Retinal pigment epithelial cell (primary cell): ENCODE results near the gene KDM3B.
A peak's percentile ranks its signal among the peaks of the same experiment; 100 is the strongest.
"Not testable (repeated sequence)": the region's sequence is repeated elsewhere in the genome, so short reads cannot be mapped to it uniquely, and the experiment has no call there.

Experiments
- DNase-seq: peaks from one replicate; pipeline ENCODE4 v3.0.0-alpha.2; 2010; ENCODE audit warnings: low read depth
- H3K4me3 ChIP-seq: 2 replicates; pipeline ENCODE4 v1.5.1; 2011; ENCODE audit warnings: mild to moderate bottlenecking, low read length, control low read depth, moderate library complexity
- CTCF ChIP-seq: conservative IDR thresholded peaks from 2 replicates; pipeline ENCODE4 v1.5.1; 2011; ENCODE audit warnings: low read depth, low read length, control low read depth, inconsistent platforms

KDM3B gene

GRCh38 chr5:138391859-138392386 lies 39.4 kb downstream of the KDM3B start:
- H3K4me3 ChIP-seq, result no peak overlapping the region
- DNase-seq, result peak; percentile 35
- no peak for TF ChIP-seq CTCF

GRCh38 chr5:138402640-138403039 lies 50.2 kb downstream of the KDM3B start:
- no peak overlapping the region for H3K4me3 ChIP-seq
- no peak for TF ChIP-seq CTCF
- no peak for DNase-seq

- H3K4me3 ChIP-seq, result no peak overlapping the region
- no peak for DNase-seq
- TF ChIP-seq CTCF, result no peak
Measured at GRCh38 chr5:138408023-138408422, 55.5 kb downstream of the KDM3B start.

- peak; percentile 51 for TF ChIP-seq CTCF
- not testable (repeated sequence) for H3K4me3 ChIP-seq, DNase-seq
Measured at GRCh38 chr5:138410996-138411640, 58.6 kb downstream of the KDM3B start.

DNA sequence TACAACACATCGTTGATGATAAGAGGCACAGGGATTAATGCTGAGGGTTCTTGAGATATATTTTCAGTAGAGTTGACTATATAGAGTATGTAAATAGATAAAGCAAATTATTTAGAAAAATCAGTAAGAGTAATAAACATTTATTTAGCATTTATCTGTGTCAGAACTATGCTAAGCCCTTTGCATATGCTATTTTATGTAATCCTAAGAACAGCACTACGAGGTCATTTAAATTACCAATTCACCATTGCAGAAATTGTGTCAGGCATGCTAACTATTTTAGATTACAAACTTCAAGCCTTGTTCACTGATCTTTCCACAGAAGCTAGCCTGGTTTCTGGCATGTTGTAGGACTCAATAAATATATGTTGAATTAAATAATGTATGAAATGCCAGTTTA lies 66.0 kb downstream of the KDM3B start:
- DNase-seq, result no peak
- no peak for TF ChIP-seq CTCF
- no peak overlapping the region for H3K4me3 ChIP-seq

DNA sequence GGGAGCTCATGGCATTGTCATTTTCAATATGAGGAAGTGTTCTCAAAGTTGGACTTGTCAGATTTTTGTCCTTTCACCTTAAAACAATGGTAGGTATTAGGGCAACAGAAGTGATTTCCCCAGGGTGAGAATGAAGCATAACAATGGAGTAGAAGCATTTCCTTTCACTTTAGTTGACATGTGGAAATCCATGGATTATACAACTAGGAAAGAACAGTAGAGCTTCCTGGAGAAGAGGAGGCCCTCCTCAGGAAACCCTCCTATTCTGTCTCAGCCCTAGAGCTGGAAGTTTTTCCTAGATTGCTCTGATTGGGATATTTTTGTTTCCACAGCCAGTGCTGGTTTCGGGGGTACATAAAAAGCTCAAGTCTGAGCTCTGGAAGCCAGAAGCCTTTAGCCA lies 72.6 kb downstream of the KDM3B start:
- TF ChIP-seq CTCF, result no peak
- DNase-seq, result no peak
- H3K4me3 ChIP-seq, result no peak overlapping the region

DNA sequence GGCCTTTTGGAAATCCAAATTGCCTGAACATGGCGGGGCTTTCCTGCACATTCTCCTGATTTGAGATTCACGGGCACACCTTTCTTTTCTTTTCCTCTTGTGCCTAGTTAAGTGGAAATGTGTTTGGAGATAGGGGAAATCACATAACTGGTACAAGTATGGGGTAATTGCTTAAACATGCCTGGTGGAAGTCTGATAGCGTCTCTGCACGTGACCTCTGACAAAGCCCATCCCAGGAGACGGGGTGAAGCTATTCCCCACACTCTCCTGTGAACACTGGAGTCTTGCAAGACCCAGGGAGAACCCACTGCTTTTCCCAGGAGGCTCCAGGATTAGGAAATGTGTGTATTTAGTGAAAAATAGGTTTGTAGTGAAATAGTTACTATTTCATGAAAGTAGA lies 83.5 kb downstream of the KDM3B start:
- no peak for TF ChIP-seq CTCF
- DNase-seq, result no peak
- H3K4me3 ChIP-seq, result no peak overlapping the region
